ENCODE data around the gene NCK2. TPM values are rescaled to one million over a fixed set of nuclear protein-coding genes. Genes with fewer than 3 reads are reported as not detected.

NCK2 gene
- total and polyA plus RNA-seq, 7 donors, result 26.5 to 111 (median 40.1) TPM

- H3K4me1 ChIP-seq, result no peaks in the 10 kb centered on the region
- H3K27me3 ChIP-seq (ENCODE audit: insufficient read depth in 3 of 3, low read length in 2 of 3), result no peaks in the 10 kb centered on the region
- 93 to 99% (median 96%) methylated on average over 3 of the region's 3 CpGs for WGBS, 3 donors
- no peak overlapping the region for H3K27ac ChIP-seq
- intact Hi-C loops (cut with DNase I), result no loop called here
- no peaks in the 10 kb centered on the region for H3K36me3 ChIP-seq (ENCODE audit: insufficient read depth in 1 of 2, low read depth in 1 of 2)
- H3K9me3 ChIP-seq, result no peaks in the 10 kb centered on the region
- H3K4me3 ChIP-seq, result no peak overlapping the region
- TF ChIP-seq CTCF (IDR thresholded peaks at IDR 0.05), result no peak
- DNase-seq (no peak), ATAC-seq (no peak)
These were observed 180.2 kb downstream of the NCK2 start for GRCh38 chr2:105924932-105925331.

GRCh38 chr2:105925390-105925789 is 180.7 kb downstream of the NCK2 start:
- intact Hi-C loops (cut with DNase I), result no loop called here
- no peaks in the 10 kb centered on the region for H3K9me3 ChIP-seq
- H3K4me1 ChIP-seq, result no peaks in the 10 kb centered on the region
- ATAC-seq (no peak), DNase-seq (no peak)
- no peak for TF ChIP-seq CTCF (IDR thresholded peaks at IDR 0.05)
- no peaks in the 10 kb centered on the region for H3K36me3 ChIP-seq (ENCODE audit: insufficient read depth in 1 of 2, low read depth in 1 of 2)
- no peak overlapping the region for H3K27ac ChIP-seq
- H3K27me3 ChIP-seq (ENCODE audit: insufficient read depth in 3 of 3, low read length in 2 of 3), result no peaks in the 10 kb centered on the region
- 72 to 82% (median 74%) methylated on average over 6 of the region's 6 CpGs for WGBS, 3 donors
- no peak overlapping the region for H3K4me3 ChIP-seq

- TF ChIP-seq CTCF (IDR thresholded peaks at IDR 0.05), result no peak
- Histone ChIP-seq H3K27me3 (ENCODE audit: insufficient read depth in 3 of 3, low read length in 2 of 3) (no peaks in the 10 kb centered on the region), H3K36me3 (ENCODE audit: insufficient read depth in 1 of 2, low read depth in 1 of 2) (no peaks in the 10 kb centered on the region), H3K4me3 (no peak overlapping the region), H3K27ac (no peak overlapping the region), H3K9me3 (no peaks in the 10 kb centered on the region), H3K4me1 (no peaks in the 10 kb centered on the region)
- DNase-seq, result no peak
- intact Hi-C loops (cut with DNase I), result no loop called here
- no peak for ATAC-seq
- WGBS, 3 donors, result 89 to 94% (median 93%) methylated on average over 3 of the region's 3 CpGs
These were observed 182.4 kb downstream of the NCK2 start for GRCh38 chr2:105926960-105927678.

GRCh38 chr2:105928086-105928485 is 183.4 kb downstream of the NCK2 start:
- H3K4me1 ChIP-seq, result no peaks in the 10 kb centered on the region
- TF ChIP-seq CTCF (IDR thresholded peaks at IDR 0.05), result no peak
- H3K36me3 ChIP-seq (ENCODE audit: insufficient read depth in 1 of 2, low read depth in 1 of 2), result no peaks in the 10 kb centered on the region
- DNase-seq (no peak), ATAC-seq (no peak)
- H3K9me3 ChIP-seq, result no peaks in the 10 kb centered on the region
- no peak overlapping the region for H3K27ac ChIP-seq
- H3K27me3 ChIP-seq (ENCODE audit: insufficient read depth in 3 of 3, low read length in 2 of 3), result no peaks in the 10 kb centered on the region
- intact Hi-C loops (cut with DNase I), result no loop called here
- no peak overlapping the region for H3K4me3 ChIP-seq
- WGBS, 3 donors, result 88 to 90% (median 88%) methylated on average over 4 of the region's 4 CpGs

GRCh38 chr2:105928563-105928962 is 183.9 kb downstream of the NCK2 start:
- intact Hi-C loops (cut with DNase I), result no loop called here
- no peak overlapping the region for H3K27ac ChIP-seq

More at GRCh38 chr2:105928563-105928962, 183.9 kb downstream of the NCK2 start:
- Histone ChIP-seq H3K4me1 (no peaks in the 10 kb centered on the region), H3K36me3 (ENCODE audit: insufficient read depth in 1 of 2, low read depth in 1 of 2) (no peaks in the 10 kb centered on the region), H3K27me3 (ENCODE audit: insufficient read depth in 3 of 3, low read length in 2 of 3) (no peaks in the 10 kb centered on the region), H3K9me3 (no peaks in the 10 kb centered on the region), H3K4me3 (no peak overlapping the region)
- WGBS, 3 donors, result 45 to 56% (median 46%) methylated on average over 6 of the region's 6 CpGs
- ATAC-seq (no peak), DNase-seq (no peak)
- no peak for TF ChIP-seq CTCF (IDR thresholded peaks at IDR 0.05)

All from psoas muscle (tissue), 8 donors.